Epithelial cell of umbilical artery (primary cell): ENCODE data around the gene ACTG1. TPM values are rescaled to one million over a fixed set of nuclear protein-coding genes. Genes with fewer than 3 reads are reported as not detected.

ENCODE experiments used
- total RNA-seq: library from RNA; depleted of rRNA; stranded (reverse); fragments of >200 nt; gene quantifications from 2 replicates; pipeline ENCODE4 v1.2.3, GENCODE V29; 2014

The ACTG1 gene
- total RNA-seq: 7,045 and 11,034 TPM in 2 replicates

GRCh38 chr17:81512562-81513371 is at the start of gene ACTG1:
ACTG1 (minus strand) TSS chr17:81512799; CDS start chr17:81512354, 445 bp downstream.

GRCh38 chr17:81552244-81553017 is 39.8 kb upstream of the ACTG1 start, which contains the start of gene FAAP100:
FAAP100 (minus strand) TSS chr17:81552353; CDS start chr17:81552330, 23 bp downstream.

GRCh38 chr17:81527591-81528383 is 15.2 kb upstream of the ACTG1 start, which contains the start of gene FSCN2:
FSCN2 (plus strand) TSS chr17:81528377; CDS start chr17:81528532, 155 bp downstream.

Other genes starting within 250 kb of the ACTG1 start
- 84.8 and 94.7 TPM in 2 replicates for gene SLC38A10, start 217.5 kb downstream of the ACTG1 start, total RNA-seq
- gene BAHCC1, start 117.3 kb downstream of the ACTG1 start, total RNA-seq: 1.7 and 3.9 TPM in 2 replicates
- gene FSCN2, start 15.6 kb upstream of the ACTG1 start, total RNA-seq: 0.65 TPM in 1 of 2 replicates, not detected in the other
- gene FAAP100, start 39.6 kb upstream of the ACTG1 start, total RNA-seq: 19.5 and 19.8 TPM in 2 replicates
- 75.4 and 83.9 TPM in 2 replicates for gene NPLOC4, start 124.3 kb upstream of the ACTG1 start, total RNA-seq
- 0.32 and 0.46 TPM in 2 replicates for gene TSPAN10, start 124.4 kb upstream of the ACTG1 start, total RNA-seq
- gene PDE6G, start 143.7 kb upstream of the ACTG1 start, total RNA-seq: 0.76 and 0.97 TPM in 2 replicates
- 33.7 and 39.6 TPM in 2 replicates for gene OXLD1, start 153.8 kb upstream of the ACTG1 start, total RNA-seq
- gene CCDC137, start 153.9 kb upstream of the ACTG1 start, total RNA-seq: 9.3 and 10.7 TPM in 2 replicates
- gene ARL16, start 171.0 kb upstream of the ACTG1 start, total RNA-seq: 21.1 and 39.6 TPM in 2 replicates
- 64.3 and 78.6 TPM in 2 replicates for gene HGS, start 171.2 kb upstream of the ACTG1 start, total RNA-seq
- gene MRPL12, start 190.6 kb upstream of the ACTG1 start, total RNA-seq: 11.0 and 13.7 TPM in 2 replicates
- 17.5 and 21.6 TPM in 2 replicates for gene SLC25A10, start 199.5 kb upstream of the ACTG1 start, total RNA-seq